HepG2 (cell line): ENCODE results near the gene JTB. TPM values are rescaled to one million over a fixed set of nuclear protein-coding genes. Genes with fewer than 3 reads are reported as not detected.

Source experiments
- AKNA ChIP-seq: sonication (generic); formaldehyde crosslinking; IDR thresholded peaks from 2 replicates; pipeline ENCODE4 v1.4.0; 2020; ENCODE audit warnings: missing genetic modification reagents, borderline replicate concordance
- ATAD3A ChIP-seq: sonication (generic); formaldehyde crosslinking; IDR thresholded peaks from 2 replicates; pipeline ENCODE4 v1.4.0; 2020; ENCODE audit warnings: missing genetic modification reagents
- DMAP1 ChIP-seq: IDR thresholded peaks from 2 replicates; pipeline ENCODE4 v1.6.1; 2016
- HDAC6 ChIP-seq: fragments of 200-600 bp; sonication (generic); IDR thresholded peaks from 2 replicates; pipeline ENCODE4 v1.7.0; 2017; ENCODE audit warnings: mild to moderate bottlenecking, antibody characterized with exemption, low read length, low read depth
- ISX ChIP-seq: sonication (generic); formaldehyde crosslinking; conservative IDR thresholded peaks from 2 replicates; pipeline ENCODE4 v1.5.0; 2020; ENCODE audit warnings: missing genetic modification reagents
- NR2F2 ChIP-seq: IDR thresholded peaks from 2 replicates; pipeline ENCODE4 v1.6.1; 2012; ENCODE audit warnings: low read depth, inconsistent platforms, borderline replicate concordance
- RERE ChIP-seq: IDR thresholded peaks from 2 replicates; pipeline ENCODE4 v1.6.1; 2016; ENCODE audit warnings: low read depth, missing genetic modification reagents, missing compliant biosample characterization
- SIX1 ChIP-seq: sonication (generic); formaldehyde crosslinking; IDR thresholded peaks from 2 replicates; pipeline ENCODE4 v1.4.0; 2020; ENCODE audit warnings: missing genetic modification reagents, borderline replicate concordance
- TOPORS ChIP-seq: sonication (generic); formaldehyde crosslinking; IDR thresholded peaks from 2 replicates; pipeline ENCODE4 v1.8.0; 2023; ENCODE audit warnings: mild to moderate bottlenecking, missing genetic modification reagents
- ZBTB42 ChIP-seq: sonication (generic); formaldehyde crosslinking; IDR thresholded peaks from 2 replicates; pipeline ENCODE4 v1.5.0; 2020; ENCODE audit warnings: mild to moderate bottlenecking, missing genetic modification reagents
- ZNF572 ChIP-seq: sonication (generic); formaldehyde crosslinking; IDR thresholded peaks from 2 replicates; pipeline ENCODE4 v1.5.1; 2020; ENCODE audit warnings: mild to moderate bottlenecking, missing genetic modification reagents
- ZNF576 ChIP-seq: sonication (generic); formaldehyde crosslinking; IDR thresholded peaks from 2 replicates; pipeline ENCODE4 v1.4.0; 2020; ENCODE audit warnings: mild to moderate bottlenecking, missing genetic modification reagents
- ZNF713 ChIP-seq: sonication (generic); formaldehyde crosslinking; IDR thresholded peaks from 2 replicates; pipeline ENCODE4 v1.4.0; 2020; ENCODE audit warnings: mild to moderate bottlenecking, missing genetic modification reagents
- polyA plus RNA-seq, 8 experiments: library from polyadenylated mRNA; depleted of rRNA in 3 of 8; stranded (reverse) in 7 of 8; unstranded in 1 of 8; fragments of >200 nt; fragmentation: Illumina TruSeq in 4 of 8; extraction: Trizol in 4 of 8; gene quantifications; 2 replicates each; pipeline versions ENCODE4 v1.2.1 to v1.2.3, GENCODE V29; 2011 to 2016; ENCODE audit warnings: low read depth in 4 of 8, missing spikeins in 1 of 8, mixed read lengths in 1 of 8; ENCODE audit not compliant: insufficient read depth in 1 of 8
- total RNA-seq, 5 experiments: library from RNA; depleted of rRNA; stranded (reverse); fragments of >200 nt; fragmentation: Illumina TruSeq; extraction: Trizol; gene quantifications; 2 replicates each; pipeline ENCODE4 v1.2.3, GENCODE V29; 2016; ENCODE audit warnings: low read depth in 1 of 5
- TF ChIP-seq, protein P1 (sequence below): sonication (generic); formaldehyde crosslinking; IDR thresholded peaks from 2 replicates; pipeline ENCODE4 v1.4.0; 2020; ENCODE audit warnings: missing genetic modification reagents

JTB gene
- total and polyA plus RNA-seq, 2 of the 13 experiments (the other 11 are each of a cell fraction or from before 2014, with no cell fraction given): 96.7 to 99.2 TPM

DNA sequence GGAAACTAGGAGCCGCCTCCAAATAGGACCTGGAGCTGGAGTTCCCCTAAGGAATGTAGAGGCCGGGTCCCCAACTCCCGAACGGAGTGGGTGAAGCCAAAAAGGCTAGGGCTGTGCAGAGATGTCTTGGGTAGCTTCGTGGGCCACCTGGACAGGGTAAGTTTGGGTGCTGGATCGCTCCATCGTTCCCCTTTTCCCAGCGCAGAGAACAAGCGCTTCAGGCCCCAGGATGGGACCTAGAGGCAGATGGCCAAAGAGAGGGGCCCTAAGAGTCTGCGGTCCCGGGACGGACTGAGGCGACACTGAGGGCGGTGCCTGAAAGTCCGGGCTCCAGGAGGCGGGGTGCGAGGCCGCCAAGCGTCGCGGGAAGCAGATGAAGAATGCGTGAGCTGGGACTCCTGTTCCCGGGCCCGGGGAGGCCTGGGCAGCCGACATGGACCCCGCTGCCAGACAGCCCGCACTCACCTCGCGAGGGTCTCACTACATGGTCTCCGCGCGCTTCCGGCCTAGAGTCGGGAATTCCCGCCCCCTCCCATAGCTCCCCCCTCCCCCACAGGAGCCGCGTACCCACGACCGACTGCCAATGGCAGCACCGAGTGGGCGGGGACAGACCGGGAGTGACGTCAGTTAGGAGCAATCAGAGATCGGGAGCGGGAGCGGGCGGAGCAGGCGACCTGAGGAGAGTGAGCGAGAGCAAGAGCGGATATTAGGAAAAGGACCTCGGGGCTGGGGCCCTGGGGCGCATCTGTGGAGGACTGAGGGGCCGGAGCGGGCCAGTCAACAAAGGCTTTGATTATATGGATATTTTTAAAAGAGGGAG, 14.2 kb downstream of the JTB start, which contains the start of gene SLC39A1 (continued):
- TF ChIP-seq ZNF713 (no peak), NR2F2 (no peak), AKNA (CRISPR knock-in tag) (peak; percentile 64; the same call in 1 of the 2 replicates), ISX (CRISPR knock-in tag) (no peak), RERE (no peak), HDAC6 (no peak), ZNF572 (CRISPR knock-in tag) (0 out of 2 replicates have a peak, but pooled peaks have one; percentile 33), DMAP1 (CRISPR knock-in tag) (peak; percentile 43), ZBTB42 (CRISPR knock-in tag) (no peak), ZNF576 (CRISPR knock-in tag) (no peak), ATAD3A (CRISPR knock-in tag) (no peak), SIX1 (CRISPR knock-in tag) (no peak), TOPORS (CRISPR knock-in tag) (no peak)
- TF ChIP-seq, protein P1, sequence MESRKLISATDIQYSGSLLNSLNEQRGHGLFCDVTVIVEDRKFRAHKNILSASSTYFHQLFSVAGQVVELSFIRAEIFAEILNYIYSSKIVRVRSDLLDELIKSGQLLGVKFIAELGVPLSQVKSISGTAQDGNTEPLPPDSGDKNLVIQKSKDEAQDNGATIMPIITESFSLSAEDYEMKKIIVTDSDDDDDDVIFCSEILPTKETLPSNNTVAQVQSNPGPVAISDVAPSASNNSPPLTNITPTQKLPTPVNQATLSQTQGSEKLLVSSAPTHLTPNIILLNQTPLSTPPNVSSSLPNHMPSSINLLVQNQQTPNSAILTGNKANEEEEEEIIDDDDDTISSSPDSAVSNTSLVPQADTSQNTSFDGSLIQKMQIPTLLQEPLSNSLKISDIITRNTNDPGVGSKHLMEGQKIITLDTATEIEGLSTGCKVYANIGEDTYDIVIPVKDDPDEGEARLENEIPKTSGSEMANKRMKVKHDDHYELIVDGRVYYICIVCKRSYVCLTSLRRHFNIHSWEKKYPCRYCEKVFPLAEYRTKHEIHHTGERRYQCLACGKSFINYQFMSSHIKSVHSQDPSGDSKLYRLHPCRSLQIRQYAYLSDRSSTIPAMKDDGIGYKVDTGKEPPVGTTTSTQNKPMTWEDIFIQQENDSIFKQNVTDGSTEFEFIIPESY (CRISPR knock-in tag): no peak
